Measurements from ENCODE around the gene MICAL2.

MICAL2 gene

GRCh38 chr11:12124306-12124705, 13.9 kb downstream of the MICAL2 start:
- DNase-seq (ENCODE audit: low spot score in 2 of 2): no peak
- H3K27ac Mint-ChIP-seq: no peak overlapping the region
- peaks cover 3% of the 10 kb centered on the region for H3K4me1 Mint-ChIP-seq
- peaks cover 14% of the 10 kb centered on the region for H3K27me3 Mint-ChIP-seq
- ATAC-seq (ENCODE audit: low read depth): no peak
- H3K36me3 Mint-ChIP-seq: no peaks in the 10 kb centered on the region
- no peaks in the 10 kb centered on the region for H3K9me3 Mint-ChIP-seq
- no peak overlapping the region for H3K4me3 Mint-ChIP-seq

- Mint-ChIP-seq H3K27me3 (peaks cover 8% of the 10 kb centered on the region), H3K9me3 (no peaks in the 10 kb centered on the region), H3K27ac (no peak overlapping the region), H3K4me1 (peaks cover 3% of the 10 kb centered on the region), H3K36me3 (no peaks in the 10 kb centered on the region), H3K4me3 (no peak overlapping the region)
- DNase-seq (ENCODE audit: low spot score in 2 of 2) (no peak), ATAC-seq (ENCODE audit: low read depth) (no peak)
These were observed 15.3 kb downstream of the MICAL2 start for GRCh38 chr11:12125609-12126149.

- H3K4me1 Mint-ChIP-seq: peaks cover 3% of the 10 kb centered on the region
- no peaks in the 10 kb centered on the region for H3K36me3 Mint-ChIP-seq
- no peak overlapping the region for H3K4me3 Mint-ChIP-seq
- no peak overlapping the region for H3K27ac Mint-ChIP-seq
- H3K9me3 Mint-ChIP-seq: no peaks in the 10 kb centered on the region
- DNase-seq (ENCODE audit: low spot score in 2 of 2): no peak
- no peak for ATAC-seq (ENCODE audit: low read depth)
- peaks cover 11% of the 10 kb centered on the region for H3K27me3 Mint-ChIP-seq
These were observed 16.1 kb downstream of the MICAL2 start for GRCh38 chr11:12126344-12127019.

GRCh38 chr11:12127206-12127898, 17.0 kb downstream of the MICAL2 start:
- Mint-ChIP-seq H3K4me3 (no peak overlapping the region), H3K9me3 (no peaks in the 10 kb centered on the region), H3K27me3 (peaks cover 11% of the 10 kb centered on the region), H3K4me1 (peaks cover 3% of the 10 kb centered on the region), H3K27ac (no peak overlapping the region), H3K36me3 (no peaks in the 10 kb centered on the region)
- no peak for DNase-seq (ENCODE audit: low spot score in 2 of 2)
- ATAC-seq (ENCODE audit: low read depth): no peak

- H3K36me3 Mint-ChIP-seq: no peaks in the 10 kb centered on the region
- DNase-seq (ENCODE audit: low spot score in 2 of 2): no peak
- no peak for ATAC-seq (ENCODE audit: low read depth)
- no peaks in the 10 kb centered on the region for H3K9me3 Mint-ChIP-seq
- H3K4me3 Mint-ChIP-seq: no peak overlapping the region
- H3K4me1 Mint-ChIP-seq: peaks cover 3% of the 10 kb centered on the region
- peaks cover 13% of the 10 kb centered on the region for H3K27me3 Mint-ChIP-seq
- H3K27ac Mint-ChIP-seq: no peak overlapping the region
These were observed 17.9 kb downstream of the MICAL2 start for GRCh38 chr11:12128301-12128751.

GRCh38 chr11:12129227-12129626, 18.8 kb downstream of the MICAL2 start:
- DNase-seq (ENCODE audit: low spot score in 2 of 2): no peak
- peaks cover 13% of the 10 kb centered on the region for H3K27me3 Mint-ChIP-seq
- H3K36me3 Mint-ChIP-seq: no peaks in the 10 kb centered on the region
- H3K27ac Mint-ChIP-seq: no peak overlapping the region
- H3K4me1 Mint-ChIP-seq: peaks cover 3% of the 10 kb centered on the region
- H3K4me3 Mint-ChIP-seq: no peak overlapping the region
- no peaks in the 10 kb centered on the region for H3K9me3 Mint-ChIP-seq
- ATAC-seq (ENCODE audit: low read depth): no peak

- ATAC-seq (ENCODE audit: low read depth): no peak
- Mint-ChIP-seq H3K27ac (no peak overlapping the region), H3K4me3 (no peak overlapping the region), H3K4me1 (no peaks in the 10 kb centered on the region), H3K36me3 (no peaks in the 10 kb centered on the region), H3K27me3 (peaks cover 12% of the 10 kb centered on the region), H3K9me3 (no peaks in the 10 kb centered on the region)
- DNase-seq (ENCODE audit: low spot score in 2 of 2): no peak
These were observed 20.0 kb downstream of the MICAL2 start for GRCh38 chr11:12130180-12130980.

GRCh38 chr11:12131943-12132789, 21.8 kb downstream of the MICAL2 start:
- H3K27me3 Mint-ChIP-seq: peaks cover 9% of the 10 kb centered on the region
- H3K4me3 Mint-ChIP-seq: no peak overlapping the region
- H3K36me3 Mint-ChIP-seq: no peaks in the 10 kb centered on the region
- no peaks in the 10 kb centered on the region for H3K4me1 Mint-ChIP-seq
- ATAC-seq (ENCODE audit: low read depth) (no peak), DNase-seq (ENCODE audit: low spot score in 2 of 2) (no peak)
- no peaks in the 10 kb centered on the region for H3K9me3 Mint-ChIP-seq
- no peak overlapping the region for H3K27ac Mint-ChIP-seq

- H3K9me3 Mint-ChIP-seq: no peaks in the 10 kb centered on the region
- peaks cover 7% of the 10 kb centered on the region for H3K27me3 Mint-ChIP-seq
- no peak for ATAC-seq (ENCODE audit: low read depth)
- H3K4me3 Mint-ChIP-seq: no peak overlapping the region
- H3K4me1 Mint-ChIP-seq: no peaks in the 10 kb centered on the region
- DNase-seq (ENCODE audit: low spot score in 2 of 2): no peak
- no peak overlapping the region for H3K27ac Mint-ChIP-seq
- H3K36me3 Mint-ChIP-seq: no peaks in the 10 kb centered on the region
These were observed 22.4 kb downstream of the MICAL2 start for GRCh38 chr11:12132790-12133145.

GRCh38 chr11:12133547-12134235, 23.3 kb downstream of the MICAL2 start:
- Mint-ChIP-seq H3K27me3 (peaks cover 7% of the 10 kb centered on the region), H3K9me3 (no peaks in the 10 kb centered on the region), H3K27ac (no peak overlapping the region), H3K36me3 (no peaks in the 10 kb centered on the region), H3K4me3 (no peak overlapping the region), H3K4me1 (no peaks in the 10 kb centered on the region)
- ATAC-seq (ENCODE audit: low read depth): no peak
- DNase-seq (ENCODE audit: low spot score in 2 of 2): no peak

GRCh38 chr11:12134236-12134585, 23.8 kb downstream of the MICAL2 start:
- H3K9me3 Mint-ChIP-seq: no peaks in the 10 kb centered on the region
- ATAC-seq (ENCODE audit: low read depth): no peak
- no peak overlapping the region for H3K27ac Mint-ChIP-seq
- no peaks in the 10 kb centered on the region for H3K36me3 Mint-ChIP-seq
- no peak overlapping the region for H3K4me3 Mint-ChIP-seq
- DNase-seq (ENCODE audit: low spot score in 2 of 2): no peak
- no peaks in the 10 kb centered on the region for H3K4me1 Mint-ChIP-seq
- peaks cover 9% of the 10 kb centered on the region for H3K27me3 Mint-ChIP-seq

- DNase-seq (ENCODE audit: low spot score in 2 of 2) (no peak), ATAC-seq (ENCODE audit: low read depth) (no peak)
- H3K4me1 Mint-ChIP-seq: no peaks in the 10 kb centered on the region
- H3K9me3 Mint-ChIP-seq: no peaks in the 10 kb centered on the region
- peaks cover 11% of the 10 kb centered on the region for H3K27me3 Mint-ChIP-seq
- H3K36me3 Mint-ChIP-seq: no peaks in the 10 kb centered on the region
- H3K27ac Mint-ChIP-seq: no peak overlapping the region
- no peak overlapping the region for H3K4me3 Mint-ChIP-seq
These were observed 24.8 kb downstream of the MICAL2 start for GRCh38 chr11:12135185-12135584.

GRCh38 chr11:12137005-12137690, 26.8 kb downstream of the MICAL2 start:
- no peak for DNase-seq (ENCODE audit: low spot score in 2 of 2)
- H3K27ac Mint-ChIP-seq: no peak overlapping the region
- H3K4me3 Mint-ChIP-seq: no peak overlapping the region
- H3K36me3 Mint-ChIP-seq: no peaks in the 10 kb centered on the region
- H3K9me3 Mint-ChIP-seq: no peaks in the 10 kb centered on the region
- ATAC-seq (ENCODE audit: low read depth): no peak
- H3K27me3 Mint-ChIP-seq: peaks cover 8% of the 10 kb centered on the region
- no peaks in the 10 kb centered on the region for H3K4me1 Mint-ChIP-seq

Data from memory B cell (primary cell).